HepG2 (cell line): ENCODE measurements around the gene SLC7A6OS. TPM values are rescaled to one million over a fixed set of nuclear protein-coding genes. Genes with fewer than 3 reads are reported as not detected.

Source experiments
- CSRNP1 ChIP-seq: sonication (generic); formaldehyde crosslinking; IDR thresholded peaks from 2 replicates; pipeline ENCODE4 v1.8.1; 2023; ENCODE audit warnings: mild to moderate bottlenecking, missing genetic modification reagents
- DNMT1 ChIP-seq: sonication (generic); formaldehyde crosslinking; IDR thresholded peaks from 2 replicates; pipeline ENCODE4 v1.5.1; 2020; ENCODE audit warnings: mild to moderate bottlenecking, missing genetic modification reagents
- ELK4 ChIP-seq: sonication (generic); formaldehyde crosslinking; IDR thresholded peaks from 2 replicates; pipeline ENCODE4 v1.9.0; 2021; ENCODE audit warnings: missing genetic modification reagents, borderline replicate concordance
- HCFC1 ChIP-seq: fragments of 150-350 bp; IDR thresholded peaks from 2 replicates; pipeline ENCODE4 v1.6.1; 2014; ENCODE audit warnings: low read depth, low read length
- HDAC2 ChIP-seq: sonication (generic); formaldehyde crosslinking; IDR thresholded peaks from 2 replicates; pipeline ENCODE4 v1.4.0; 2020; ENCODE audit warnings: missing genetic modification reagents
- HMG20A ChIP-seq: IDR thresholded peaks from 2 replicates; pipeline ENCODE4 v1.6.1; 2016; ENCODE audit warnings: borderline replicate concordance
- LCORL ChIP-seq, 2 experiments: fragments of 450-650 bp in 1 of 2; sonication (generic) in 1 of 2; formaldehyde crosslinking in 1 of 2; IDR thresholded peaks; 2 replicates each; pipeline versions ENCODE4 v1.5.0 to v1.6.1; 2017 to 2020; ENCODE audit warnings: antibody characterized with exemption in 1 of 2, missing genetic modification reagents in 1 of 2
- MIER3 ChIP-seq: IDR thresholded peaks from 2 replicates; pipeline ENCODE4 v1.6.1; 2016; ENCODE audit warnings: missing compliant biosample characterization, borderline replicate concordance
- MLLT10 ChIP-seq: sonication (generic); formaldehyde crosslinking; IDR thresholded peaks from 2 replicates; pipeline ENCODE4 v1.4.0; 2020; ENCODE audit warnings: missing genetic modification reagents
- NAIF1 ChIP-seq: sonication (generic); formaldehyde crosslinking; IDR thresholded peaks from 2 replicates; pipeline ENCODE4 v1.5.0; 2020; ENCODE audit warnings: mild to moderate bottlenecking, missing genetic modification reagents, borderline replicate concordance
- NPAS2 ChIP-seq: sonication (generic); formaldehyde crosslinking; IDR thresholded peaks from 2 replicates; pipeline ENCODE4 v1.8.0; 2022; ENCODE audit warnings: mild to moderate bottlenecking, missing genetic modification reagents, borderline replicate concordance
- PHF20 ChIP-seq: sonication (generic); formaldehyde crosslinking; IDR thresholded peaks from 2 replicates; pipeline ENCODE4 v1.5.0; 2020; ENCODE audit warnings: mild to moderate bottlenecking, missing genetic modification reagents
- TCF12 ChIP-seq, 2 experiments: fragments of 450-650 bp in 1 of 2; sonication (generic) in 1 of 2; formaldehyde crosslinking in 1 of 2; IDR thresholded peaks; 2 replicates each; pipeline versions ENCODE4 v1.6.1 to v1.8.0; 2017 to 2022; ENCODE audit warnings: antibody characterized with exemption in 1 of 2, mild to moderate bottlenecking in 1 of 2, missing genetic modification reagents in 1 of 2, moderate library complexity in 1 of 2
- TOPORS ChIP-seq: sonication (generic); formaldehyde crosslinking; IDR thresholded peaks from 2 replicates; pipeline ENCODE4 v1.8.0; 2023; ENCODE audit warnings: mild to moderate bottlenecking, missing genetic modification reagents
- XRCC5 ChIP-seq: fragments of 200-400 bp; formaldehyde crosslinking; optimal IDR thresholded peaks from 2 replicates; pipeline ENCODE3; 2017; ENCODE audit warnings: mild to moderate bottlenecking, low read length
- ZMYM2 ChIP-seq: sonication (generic); formaldehyde crosslinking; IDR thresholded peaks from 2 replicates; pipeline ENCODE4 v1.8.0; 2022; ENCODE audit warnings: mild to moderate bottlenecking, missing genetic modification reagents
- ZNF142 ChIP-seq: sonication (generic); formaldehyde crosslinking; IDR thresholded peaks from 2 replicates; pipeline ENCODE4 v1.4.0; 2020; ENCODE audit warnings: missing genetic modification reagents
- ZNF619 ChIP-seq: sonication (generic); formaldehyde crosslinking; IDR thresholded peaks from 2 replicates; pipeline ENCODE4 v1.4.0; 2020; ENCODE audit warnings: mild to moderate bottlenecking, missing genetic modification reagents
- ZNF75D ChIP-seq: sonication (generic); formaldehyde crosslinking; IDR thresholded peaks from 2 replicates; pipeline ENCODE4 v1.8.1; 2023; ENCODE audit warnings: missing genetic modification reagents, mild to moderate bottlenecking, borderline replicate concordance
- ZNF766 ChIP-seq: sonication (generic); formaldehyde crosslinking; IDR thresholded peaks from 2 replicates; pipeline ENCODE4 v1.5.0; 2020; ENCODE audit warnings: missing genetic modification reagents, borderline replicate concordance
- ZSCAN9 ChIP-seq: IDR thresholded peaks from 2 replicates; pipeline ENCODE4 v1.6.1; 2016; ENCODE audit warnings: borderline replicate concordance
- polyA plus RNA-seq, 8 experiments: library from polyadenylated mRNA; depleted of rRNA in 3 of 8; stranded (reverse) in 7 of 8; unstranded in 1 of 8; fragments of >200 nt; fragmentation: Illumina TruSeq in 4 of 8; extraction: Trizol in 4 of 8; gene quantifications; 2 replicates each; pipeline versions ENCODE4 v1.2.1 to v1.2.3, GENCODE V29; 2011 to 2016; ENCODE audit warnings: low read depth in 4 of 8, missing spikeins in 1 of 8, mixed read lengths in 1 of 8; ENCODE audit not compliant: insufficient read depth in 1 of 8
- total RNA-seq, 5 experiments: library from RNA; depleted of rRNA; stranded (reverse); fragments of >200 nt; fragmentation: Illumina TruSeq; extraction: Trizol; gene quantifications; 2 replicates each; pipeline ENCODE4 v1.2.3, GENCODE V29; 2016; ENCODE audit warnings: low read depth in 1 of 5

The SLC7A6OS gene
- total and polyA plus RNA-seq, 2 of the 13 experiments (the other 11 are each of a cell fraction or from before 2014, with no cell fraction given): 11.2 to 21.5 TPM

- TF ChIP-seq CSRNP1 (no peak), ZSCAN9 (peak; percentile 83), ELK4 (CRISPR knock-in tag) (no peak), HDAC2 (CRISPR knock-in tag) (peak; percentile 97), ZNF142 (no peak; the same call in 1 of the 2 replicates), TOPORS (CRISPR knock-in tag) (no peak), MIER3 (CRISPR knock-in tag) (peak; percentile 57; the same call in 1 of the 2 replicates), TCF12 (IDR thresholded peaks at IDR 0.05) (no peak), TCF12 (CRISPR knock-in tag; IDR thresholded peaks at IDR 0.05) (no peak), NAIF1 (CRISPR knock-in tag) (no peak; the same call in 1 of the 2 replicates), PHF20 (CRISPR knock-in tag) (peak; percentile 66), NPAS2 (CRISPR knock-in tag) (no peak), HCFC1 (no peak), LCORL (IDR thresholded peaks at IDR 0.05) (no peak), LCORL (CRISPR knock-in tag; IDR thresholded peaks at IDR 0.05) (peak; percentile 96), ZNF619 (CRISPR knock-in tag) (peak; percentile 70), ZNF75D (CRISPR knock-in tag) (no peak), XRCC5 (no peak), ZMYM2 (CRISPR knock-in tag) (no peak; the same call in 1 of the 2 replicates), DNMT1 (CRISPR knock-in tag) (no peak), MLLT10 (CRISPR knock-in tag) (no peak), ZNF766 (peak; percentile 63; the same call in 1 of the 2 replicates), HMG20A (CRISPR knock-in tag) (peak; percentile 37; the same call in 1 of the 2 replicates)
These were observed 52.6 kb downstream of the SLC7A6OS start (continued) for GRCh38 chr16:68257906-68258800.
